Activated CD4-positive, alpha-beta T cell treated with anti-CD3 and anti-CD28 coated beads, Interleukin-2, Interleukin-6, amounts not matched to agents 100 ng/mL and 50 ng/mL, durations not matched to agents 16 hours and 8 hours (primary cell): ENCODE data around the gene KLHL30.

Source experiments
- DNase-seq: peaks from one replicate; pipeline ENCODE4 v3.0.0-alpha.2; 2020

Gene KLHL30, protein sequence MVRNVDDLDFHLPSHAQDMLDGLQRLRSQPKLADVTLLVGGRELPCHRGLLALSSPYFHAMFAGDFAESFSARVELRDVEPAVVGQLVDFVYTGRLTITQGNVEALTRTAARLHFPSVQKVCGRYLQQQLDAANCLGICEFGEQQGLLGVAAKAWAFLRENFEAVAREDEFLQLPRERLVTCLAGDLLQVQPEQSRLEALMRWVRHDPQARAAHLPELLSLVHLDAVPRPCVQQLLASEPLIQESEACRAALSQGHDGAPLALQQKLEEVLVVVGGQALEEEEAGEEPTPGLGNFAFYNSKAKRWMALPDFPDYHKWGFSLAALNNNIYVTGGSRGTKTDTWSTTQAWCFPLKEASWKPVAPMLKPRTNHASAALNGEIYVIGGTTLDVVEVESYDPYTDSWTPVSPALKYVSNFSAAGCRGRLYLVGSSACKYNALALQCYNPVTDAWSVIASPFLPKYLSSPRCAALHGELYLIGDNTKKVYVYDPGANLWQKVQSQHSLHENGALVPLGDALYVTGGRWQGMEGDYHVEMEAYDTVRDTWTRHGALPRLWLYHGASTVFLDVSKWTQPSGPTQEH

DNA sequence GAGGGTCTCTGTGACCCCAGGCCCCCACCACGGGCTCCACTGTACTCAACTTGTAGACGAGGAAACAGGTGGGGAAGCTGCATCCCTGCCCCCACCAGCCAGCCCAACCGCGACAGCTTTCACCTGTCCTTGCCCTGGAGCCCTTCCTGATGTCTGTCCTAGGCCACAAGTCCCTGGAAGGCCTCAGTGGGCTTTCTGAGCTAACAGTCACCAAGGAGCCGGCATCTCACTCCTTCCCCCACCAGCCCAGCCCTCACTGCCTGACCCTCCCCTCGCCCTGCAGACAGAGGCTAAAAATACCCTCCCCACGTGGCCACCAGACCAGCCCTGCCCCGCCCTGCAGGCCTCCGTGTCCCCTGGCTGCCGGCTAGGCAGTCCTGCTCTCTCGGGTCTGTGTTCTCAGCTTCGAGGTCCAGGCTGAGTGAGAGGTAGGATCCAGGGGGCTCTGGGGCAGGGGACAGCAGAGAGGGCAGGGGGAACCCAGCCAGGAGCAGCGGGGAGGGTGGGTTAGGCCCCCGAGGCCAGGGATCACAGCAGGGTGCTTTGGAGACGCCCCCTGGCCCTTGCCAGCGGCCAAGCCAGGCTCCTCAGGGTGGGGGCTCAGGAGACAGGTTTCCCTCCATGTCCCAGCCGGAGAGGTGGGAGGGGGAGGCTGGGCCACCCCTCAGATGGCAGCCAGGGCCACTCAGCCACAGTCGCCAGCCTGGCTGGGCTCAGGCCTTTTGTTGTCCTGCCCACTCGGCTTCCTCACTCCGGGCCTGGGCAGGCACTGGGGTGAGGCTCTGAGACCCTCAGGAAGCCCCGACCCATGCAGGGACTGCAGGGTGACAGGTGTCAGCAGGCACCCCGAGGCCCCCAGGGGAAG lies at the start of gene KLHL30:
KLHL30 (plus strand) TSS at position 338 of the 865 bp plus-strand sequence. CDS start 2,087 bp downstream, outside the sequence.
- no peak for DNase-seq

DNA sequence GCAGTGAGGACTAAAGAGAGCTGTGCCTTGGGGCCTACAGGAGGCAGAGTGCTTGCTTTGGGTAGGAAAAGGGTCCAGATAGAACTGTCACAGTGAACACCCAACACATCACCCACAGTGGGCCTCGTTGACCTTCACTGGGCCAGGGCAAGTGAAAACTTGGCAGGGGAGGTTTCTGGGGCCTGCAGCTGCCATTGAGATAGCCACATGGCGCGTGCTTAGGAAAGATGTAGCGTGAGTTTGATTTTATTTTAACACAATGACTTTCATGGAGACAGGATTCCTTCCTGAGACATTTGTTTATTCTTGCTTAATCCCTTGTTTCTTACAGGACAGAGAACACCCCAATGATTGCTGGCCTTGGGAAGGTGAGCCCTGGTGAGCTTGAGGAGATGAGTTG lies 47.6 kb upstream of the KLHL30 start:
- DNase-seq = no peak

DNA sequence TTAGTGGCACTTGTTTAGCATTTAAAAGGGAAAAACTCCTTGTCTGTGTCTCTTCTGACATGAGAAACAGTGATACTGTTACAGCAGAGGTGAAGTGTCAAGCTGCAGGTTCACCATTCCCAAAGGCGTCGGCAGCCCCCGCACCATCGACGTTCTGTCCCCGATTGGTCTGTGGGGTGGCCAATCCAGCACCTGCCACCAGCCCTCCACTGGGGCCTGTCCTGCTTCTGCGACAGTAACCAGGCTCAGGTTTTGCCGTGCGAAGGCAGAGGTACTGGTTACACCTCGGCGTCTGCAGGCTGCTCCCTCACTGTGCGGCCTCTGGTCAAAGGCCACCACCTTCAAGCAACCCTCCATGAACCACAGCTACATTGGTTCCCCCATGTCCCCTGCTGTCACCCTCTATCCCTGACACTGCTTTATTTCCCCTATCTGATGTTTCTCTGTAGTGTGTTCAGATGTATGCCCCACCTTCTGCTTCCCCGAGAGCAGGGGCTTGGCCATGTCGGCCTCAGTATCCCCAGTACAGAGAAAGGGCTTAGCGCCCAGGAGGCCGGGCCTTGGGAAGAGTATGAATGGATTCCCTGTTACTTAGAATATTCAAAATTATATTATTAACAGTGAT lies 46.9 kb upstream of the KLHL30 start:
- no peak for DNase-seq

DNA sequence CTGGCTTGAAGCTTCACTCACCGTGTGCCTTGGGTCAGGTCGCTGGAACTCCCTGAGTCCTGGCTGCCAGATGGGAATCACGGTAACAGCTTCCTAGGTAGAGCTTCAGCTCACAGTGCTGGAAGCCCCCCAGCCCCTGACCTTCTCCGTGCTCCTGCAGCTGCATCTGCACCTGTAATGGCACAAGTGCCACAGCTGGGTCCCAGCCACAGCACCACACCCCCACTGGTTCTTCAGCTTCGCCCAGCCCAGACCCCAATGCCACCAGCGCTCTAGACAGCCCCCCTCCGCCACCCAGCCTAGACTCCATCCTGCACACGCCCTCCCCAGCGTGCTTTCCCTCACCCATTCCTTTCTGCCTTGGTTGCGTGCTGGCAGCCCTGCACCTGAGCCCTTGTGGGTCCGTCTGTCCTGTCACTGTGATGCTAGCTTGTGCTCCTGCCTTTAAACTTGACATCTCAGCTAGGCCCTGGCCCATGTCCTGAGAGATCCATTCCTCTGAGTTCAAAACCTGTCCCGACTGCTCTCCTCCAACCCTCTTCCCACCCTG lies 45.9 kb upstream of the KLHL30 start:
- no peak for DNase-seq

DNA sequence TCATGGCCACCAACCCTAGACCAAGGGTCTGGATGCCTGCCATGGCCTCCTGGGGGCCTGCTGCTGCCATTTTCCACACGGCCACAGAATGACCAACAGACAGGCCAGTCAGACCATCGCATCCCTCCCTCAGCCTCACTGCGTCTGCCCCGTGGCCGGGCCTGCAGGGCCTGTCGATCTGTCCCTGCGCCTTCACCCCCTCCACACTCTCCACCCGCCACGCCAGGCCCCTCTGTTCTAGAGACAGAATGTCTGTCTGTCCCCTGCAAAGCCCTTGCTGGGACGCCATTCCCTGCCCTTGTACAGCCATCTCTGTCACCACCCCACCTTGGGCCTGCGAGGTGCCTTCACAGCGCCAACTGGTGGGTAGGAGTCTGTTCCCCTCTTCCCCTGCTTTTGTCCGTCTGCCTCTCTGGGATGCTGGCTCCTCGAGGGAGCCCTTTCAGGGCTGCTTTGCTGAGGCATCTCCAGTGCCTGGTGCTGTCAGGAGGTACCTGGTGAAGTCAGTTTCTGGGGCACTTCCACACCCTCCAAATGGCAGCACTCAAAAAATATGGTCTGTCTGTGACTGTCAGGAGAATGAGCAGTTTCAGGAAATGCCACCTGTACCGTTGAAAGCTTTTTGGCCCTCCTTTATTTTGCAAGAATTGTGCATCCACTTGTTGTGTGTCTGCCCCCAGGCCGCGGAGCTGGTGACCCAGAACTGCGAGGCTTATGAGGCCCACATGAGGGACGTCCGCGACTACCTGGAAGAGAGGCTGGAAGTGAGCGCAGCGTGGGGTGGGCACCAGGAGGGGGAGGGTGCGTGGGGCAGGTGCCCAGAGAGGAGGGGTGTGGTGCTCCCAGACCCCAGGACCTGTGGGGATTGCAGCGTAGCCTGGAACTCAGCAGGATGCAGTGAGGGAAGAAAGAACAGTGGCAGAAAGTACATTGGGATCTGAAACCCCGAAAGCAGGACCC lies 45.0 kb upstream of the KLHL30 start:
- no peak for DNase-seq

DNA sequence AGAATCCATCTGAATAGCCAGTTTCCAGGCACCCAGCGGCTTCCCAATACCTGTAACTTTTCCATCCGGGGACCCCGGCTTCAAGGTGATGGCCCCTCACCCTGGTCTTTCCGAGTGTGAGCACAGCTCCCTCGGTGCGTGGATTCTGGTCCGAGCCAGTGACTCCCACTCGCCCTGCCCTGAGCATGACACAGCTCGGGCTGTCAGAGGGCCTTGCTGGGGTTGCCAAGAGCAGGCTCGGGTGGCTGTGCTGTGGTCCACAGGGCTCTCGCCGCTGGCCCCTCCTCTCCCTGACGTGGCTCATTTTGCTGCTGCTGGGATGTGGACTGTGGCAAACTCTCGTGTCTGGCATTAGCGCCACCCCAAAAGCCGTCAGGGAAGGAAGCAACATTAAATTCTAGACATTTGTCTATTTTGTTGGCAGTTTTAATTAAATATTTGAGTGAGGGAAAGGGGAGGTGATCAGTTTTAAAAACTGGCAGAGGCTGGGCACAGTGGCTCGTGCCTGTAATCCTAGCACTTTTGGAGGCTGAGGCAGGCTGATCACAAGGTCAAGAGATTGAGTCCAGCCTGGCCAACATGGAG lies 43.9 kb upstream of the KLHL30 start:
- DNase-seq = no peak

DNA sequence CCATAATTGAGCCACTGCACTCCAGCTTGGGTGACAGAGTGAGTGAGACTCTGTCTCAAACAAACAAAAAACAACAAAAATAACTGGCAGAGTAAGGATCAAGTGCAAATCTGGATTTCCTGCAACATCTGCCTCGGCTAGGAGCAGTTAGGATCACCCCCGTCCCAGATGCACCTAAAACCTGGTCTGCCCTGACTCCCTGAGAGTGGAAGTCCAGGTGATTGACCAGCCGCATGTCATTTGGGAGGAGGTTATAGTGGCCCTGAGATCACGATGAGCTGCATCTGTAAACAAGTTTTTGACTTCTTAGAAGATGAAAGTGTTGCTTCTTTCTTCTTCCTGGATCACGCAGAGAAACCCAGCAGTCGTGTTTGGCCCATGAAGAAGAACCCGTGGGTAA lies 43.3 kb upstream of the KLHL30 start:
- no peak for DNase-seq

DNA sequence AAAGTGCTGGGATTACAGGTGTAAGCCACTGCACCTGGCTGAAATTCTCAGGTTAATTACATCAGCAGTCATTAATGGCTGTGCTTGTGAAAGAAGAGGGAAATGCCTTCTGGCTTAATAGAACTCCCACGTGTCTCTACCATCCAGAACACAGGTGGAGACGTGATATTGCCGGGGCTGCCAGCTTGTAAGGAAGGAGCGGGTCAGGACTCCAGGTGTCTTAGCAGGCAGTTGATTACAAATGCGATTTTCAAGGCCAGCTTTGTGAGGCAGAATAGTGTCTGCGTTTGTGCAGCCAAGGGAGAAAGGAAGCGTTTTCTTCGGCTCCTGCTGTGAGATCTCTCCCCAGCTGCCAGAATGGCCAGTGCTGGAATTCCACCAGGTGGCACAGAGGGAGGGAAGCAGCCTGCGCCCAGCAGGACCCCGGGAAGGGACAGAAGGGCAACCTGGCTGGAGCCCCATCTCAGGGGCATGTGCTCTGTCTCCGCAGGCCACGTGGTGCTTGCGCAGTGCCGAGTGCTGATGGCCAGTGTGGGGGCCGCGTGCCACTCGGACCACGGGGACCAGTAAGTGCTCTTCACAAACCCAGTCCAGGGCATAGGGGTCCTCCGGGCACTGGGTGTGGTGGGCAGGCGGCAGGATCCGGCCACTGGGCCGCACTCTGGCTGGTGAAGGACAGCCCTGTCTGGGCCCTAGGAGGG lies 42.0 kb upstream of the KLHL30 start:
- no peak for DNase-seq

DNA sequence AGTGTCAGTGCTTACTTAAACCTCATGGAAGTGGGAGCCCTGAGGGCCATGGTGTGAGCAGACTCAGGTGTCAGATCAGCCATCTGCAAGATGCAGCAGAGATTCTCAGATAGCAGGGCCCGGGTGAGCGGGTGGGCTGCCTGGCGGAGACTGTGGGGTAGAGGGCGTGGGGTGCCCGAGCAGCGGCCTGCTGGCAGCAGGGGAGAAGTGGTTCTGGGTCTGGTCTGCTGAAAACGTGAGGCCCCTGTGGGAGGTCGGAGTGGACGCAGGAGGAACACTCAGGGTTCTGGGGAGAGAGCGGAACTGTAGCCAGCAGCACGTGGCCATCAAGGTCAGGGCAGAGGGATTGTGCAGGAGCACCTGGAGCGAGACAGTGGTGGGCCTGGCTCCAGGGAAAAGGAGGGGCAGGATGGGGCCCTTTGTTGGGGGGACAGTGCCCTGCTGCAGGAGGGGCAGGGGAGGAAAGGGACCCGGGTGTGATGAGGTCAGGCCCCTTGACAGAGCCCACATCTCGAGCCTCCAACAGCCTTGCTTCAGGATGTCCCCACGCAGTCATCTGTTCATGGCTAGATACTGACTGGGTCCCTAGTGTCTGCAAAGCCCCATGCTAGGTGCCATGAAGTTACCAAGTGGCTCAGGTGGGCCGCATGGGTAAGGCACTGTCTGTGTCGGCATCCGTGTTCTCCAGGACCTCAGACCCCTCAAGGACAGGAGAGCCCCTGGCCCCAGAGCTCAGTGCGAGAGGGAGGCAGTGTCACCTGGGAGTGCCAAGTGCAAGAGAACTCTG lies 41.1 kb upstream of the KLHL30 start:
- DNase-seq = no peak

DNA sequence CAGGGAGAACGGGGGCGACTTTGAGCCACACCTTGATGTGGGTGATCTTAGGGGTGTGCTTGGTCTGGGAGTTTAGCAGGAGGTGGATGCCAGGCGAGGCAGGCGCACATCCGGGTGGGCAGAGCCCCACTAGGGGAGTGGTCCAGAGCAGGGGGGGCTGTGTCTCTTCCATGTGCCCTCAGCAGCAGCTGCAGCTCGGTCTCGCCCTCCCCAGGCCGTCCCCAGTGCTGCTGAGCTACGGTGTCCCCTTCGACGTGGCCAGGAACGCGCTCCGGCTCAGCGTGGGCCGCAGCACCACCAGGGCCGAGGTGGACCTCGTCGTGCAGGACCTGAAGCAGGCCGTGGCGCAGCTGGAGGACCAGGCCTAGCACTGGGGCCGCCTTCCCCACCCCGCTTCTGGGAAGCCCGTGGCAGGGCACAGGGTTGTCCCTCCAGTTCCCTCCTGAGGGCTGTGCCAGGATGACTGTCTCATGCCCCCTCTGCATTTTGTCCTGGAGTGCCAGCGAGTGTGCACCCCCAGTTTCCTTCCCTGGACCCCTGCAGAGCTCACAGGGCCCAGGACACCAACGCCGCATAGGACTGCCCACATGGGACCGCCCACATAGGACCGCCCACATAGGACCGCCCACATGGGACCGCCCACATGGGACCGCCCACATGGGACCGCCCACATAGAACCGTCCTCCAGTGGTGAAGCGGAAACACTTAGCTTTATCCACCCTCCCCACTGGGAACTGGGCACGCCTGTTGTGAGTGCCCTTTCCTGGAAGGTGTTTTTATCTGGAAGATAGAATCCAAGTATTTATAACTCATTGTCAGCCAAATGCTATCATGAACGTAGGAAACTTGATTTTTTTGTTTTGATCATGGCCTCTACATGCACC lies 40.2 kb upstream of the KLHL30 start:
- DNase-seq = peak; percentile 71

DNA sequence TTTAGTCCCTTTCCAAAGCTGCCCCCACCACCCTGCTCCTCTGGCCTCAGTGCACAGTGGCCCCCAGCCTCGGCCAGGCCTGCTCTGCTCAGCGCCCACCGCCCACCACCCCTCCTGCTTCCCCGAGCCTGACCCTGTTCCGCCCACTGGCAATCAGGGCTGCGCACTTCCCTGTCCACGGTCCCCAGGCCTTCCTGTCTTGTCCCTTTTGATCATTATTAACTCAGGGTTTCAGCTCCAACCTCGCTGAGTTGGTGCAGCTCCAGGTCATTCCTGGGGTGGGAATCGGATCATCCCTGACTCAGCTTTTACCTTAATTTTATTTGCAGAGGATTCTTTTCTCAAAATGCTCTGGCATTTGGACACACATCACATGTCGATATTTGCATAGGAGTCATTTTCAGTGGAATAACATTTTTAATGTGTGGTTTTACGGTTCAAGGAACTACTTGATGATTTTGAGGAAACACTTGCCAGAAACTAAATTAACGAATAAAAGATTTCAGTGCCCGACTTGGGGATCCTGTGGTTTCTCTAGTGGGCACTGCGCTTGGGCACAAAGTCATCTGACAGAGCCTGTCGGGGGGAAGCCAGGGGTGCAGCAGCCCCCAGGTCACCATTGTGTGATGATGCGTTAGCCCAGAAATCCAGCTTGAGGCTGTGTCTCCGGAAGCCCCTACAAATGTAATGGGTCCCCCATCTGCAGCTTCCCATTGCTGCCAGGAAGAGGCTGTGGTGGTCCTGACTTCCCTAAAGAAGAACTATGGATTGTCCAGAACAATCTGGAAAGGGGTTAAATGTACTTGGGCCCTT lies 39.4 kb upstream of the KLHL30 start:
- no peak for DNase-seq

DNA sequence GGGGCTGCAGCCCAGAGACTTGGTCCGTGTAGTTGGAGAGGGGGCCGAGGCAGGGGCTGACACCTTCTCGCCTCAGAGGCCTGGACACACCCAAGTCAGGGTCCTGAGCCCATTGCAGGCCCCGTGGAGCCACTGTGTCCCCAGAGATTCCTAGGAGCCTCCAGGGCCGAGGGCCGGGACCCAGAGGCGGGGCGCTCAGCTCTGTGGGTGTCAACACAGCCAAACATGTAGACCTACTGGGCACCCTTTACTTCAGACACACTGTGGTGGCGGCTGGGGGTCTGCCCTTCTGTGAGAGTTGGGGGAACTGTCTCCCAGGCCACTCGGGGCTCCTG lies 38.8 kb upstream of the KLHL30 start:
- DNase-seq = no peak

DNA sequence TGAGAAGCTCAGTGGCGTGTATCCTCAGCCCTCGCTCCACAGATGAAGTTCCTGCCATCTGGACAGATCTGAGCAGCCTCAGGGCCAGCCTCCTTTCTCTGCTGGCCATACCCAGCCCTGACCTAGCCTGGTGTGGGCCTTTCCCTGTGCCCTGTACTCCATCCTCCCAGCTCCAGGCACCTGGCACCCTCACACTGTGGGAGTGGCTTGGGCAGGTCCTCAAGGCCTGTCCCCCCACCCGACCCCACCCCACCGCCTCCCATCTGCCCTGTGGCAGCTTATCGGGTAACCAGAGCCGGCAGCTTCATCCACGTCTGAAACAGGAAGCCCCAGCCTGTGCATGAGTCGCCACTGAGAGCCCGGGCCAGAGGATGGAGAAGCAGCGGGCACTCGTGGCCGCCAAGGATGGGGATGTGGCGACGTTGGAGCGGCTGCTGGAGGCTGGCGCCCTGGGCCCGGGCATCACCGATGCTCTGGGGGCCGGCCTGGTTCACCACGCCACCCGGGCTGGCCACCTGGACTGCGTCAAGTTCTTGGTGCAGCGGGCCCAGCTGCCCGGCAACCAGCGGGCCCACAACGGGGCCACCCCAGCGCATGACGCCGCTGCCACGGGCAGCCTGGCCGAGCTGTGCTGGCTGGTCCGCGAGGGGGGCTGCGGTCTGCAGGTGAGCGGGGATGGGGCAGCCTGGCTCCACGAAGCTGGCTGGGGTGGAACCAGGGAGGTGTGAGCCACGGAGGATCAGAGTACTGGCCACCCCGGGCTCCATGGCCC lies 38.2 kb upstream of the KLHL30 start, which contains the start of gene ESPNL:
ESPNL (plus strand) TSS at position 292 of the 772 bp plus-strand sequence; CDS start at position 372, 80 bp downstream.
- DNase-seq = no peak

DNA sequence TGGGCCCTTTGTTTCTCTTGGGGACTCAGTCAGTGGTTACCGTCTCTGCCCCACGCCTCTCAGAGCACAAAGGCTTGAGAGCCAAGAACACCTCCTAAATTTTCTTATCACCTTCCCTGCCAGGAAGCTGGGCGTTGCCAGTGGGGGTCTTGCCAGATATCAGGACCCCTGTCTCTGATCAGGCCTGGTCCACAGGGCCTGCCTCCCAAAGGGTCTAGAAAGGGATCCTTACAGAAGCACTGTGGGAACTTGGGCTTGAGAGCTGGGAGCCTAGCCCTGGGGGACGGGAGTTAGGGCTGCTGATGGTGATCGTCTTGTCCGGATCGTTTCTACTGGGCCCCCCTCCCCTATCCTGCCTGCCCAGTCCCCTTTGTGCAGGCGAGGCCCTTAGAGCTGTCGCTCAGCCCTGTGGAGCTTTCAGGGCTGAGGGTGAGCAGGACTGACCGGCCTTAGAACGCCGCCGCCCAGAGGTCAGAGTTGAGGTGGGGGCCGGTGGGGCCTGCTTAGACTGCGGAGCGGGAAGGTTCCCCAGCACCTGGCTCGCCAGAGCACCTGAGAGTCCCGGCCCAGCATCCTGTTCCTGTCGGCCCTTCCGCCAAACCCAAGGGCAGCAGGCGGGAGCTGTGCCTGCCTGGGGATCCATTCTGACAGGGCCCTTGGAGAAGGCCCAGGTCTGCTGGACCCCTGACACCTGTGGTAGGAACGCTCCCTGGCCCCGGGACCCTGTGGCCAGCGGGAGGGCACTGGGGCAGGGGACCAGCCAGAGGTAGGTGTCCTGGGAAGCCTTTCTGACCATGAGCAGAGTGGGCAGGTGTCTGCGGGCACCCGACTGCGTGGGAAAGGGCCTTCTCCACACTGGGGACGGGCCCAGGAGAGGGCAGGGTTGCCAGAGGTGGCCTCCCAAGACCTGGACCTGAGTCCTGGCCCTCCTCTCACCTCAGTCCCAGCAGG lies 37.4 kb upstream of the KLHL30 start:
- no peak for DNase-seq
